ENCODE results near the gene SMAD7.

SMAD7 gene

GRCh38 chr18:48885924-48886400 lies 64.8 kb downstream of the SMAD7 start:
- TF ChIP-seq SIN3A (IDR thresholded peaks at IDR 0.05; ENCODE audit: borderline replicate concordance, insufficient read depth, low read length) (no peak), TAF1 (IDR thresholded peaks at IDR 0.05; ENCODE audit: borderline replicate concordance, insufficient read depth, low read length) (no peak), FOXP2 (optimal IDR thresholded peaks at IDR 0.05; ENCODE audit: borderline replicate concordance, extremely low read depth, extremely low read length, insufficient read depth) (no peak), REST (IDR thresholded peaks at IDR 0.05; ENCODE audit: insufficient read depth in 1 of 2, low read depth in 2 of 2, low read length in 2 of 2) (no peak), POLR2AphosphoS5 (IDR thresholded peaks at IDR 0.05; ENCODE audit: low read depth, low read length) (no peak)

GRCh38 chr18:48885266-48885923 lies 65.4 kb downstream of the SMAD7 start:
- TF ChIP-seq SIN3A (IDR thresholded peaks at IDR 0.05; ENCODE audit: borderline replicate concordance, insufficient read depth, low read length) (no peak), POLR2AphosphoS5 (IDR thresholded peaks at IDR 0.05; ENCODE audit: low read depth, low read length) (no peak), REST (IDR thresholded peaks at IDR 0.05; ENCODE audit: insufficient read depth in 1 of 2, low read depth in 2 of 2, low read length in 2 of 2) (no peak), FOXP2 (optimal IDR thresholded peaks at IDR 0.05; ENCODE audit: borderline replicate concordance, extremely low read depth, extremely low read length, insufficient read depth) (no peak), TAF1 (IDR thresholded peaks at IDR 0.05; ENCODE audit: borderline replicate concordance, insufficient read depth, low read length) (no peak)

GRCh38 chr18:48884771-48885170 lies 66.0 kb downstream of the SMAD7 start:
- no peak for TF ChIP-seq TAF1 (IDR thresholded peaks at IDR 0.05; ENCODE audit: borderline replicate concordance, insufficient read depth, low read length)
- no peak for TF ChIP-seq FOXP2 (optimal IDR thresholded peaks at IDR 0.05; ENCODE audit: borderline replicate concordance, extremely low read depth, extremely low read length, insufficient read depth)
- no peak for TF ChIP-seq SIN3A (IDR thresholded peaks at IDR 0.05; ENCODE audit: borderline replicate concordance, insufficient read depth, low read length)
- no peak for TF ChIP-seq REST (IDR thresholded peaks at IDR 0.05; ENCODE audit: insufficient read depth in 1 of 2, low read depth in 2 of 2, low read length in 2 of 2)
- TF ChIP-seq POLR2AphosphoS5 (IDR thresholded peaks at IDR 0.05; ENCODE audit: low read depth, low read length): no peak

- TF ChIP-seq REST (IDR thresholded peaks at IDR 0.05; ENCODE audit: insufficient read depth in 1 of 2, low read depth in 2 of 2, low read length in 2 of 2) (no peak), POLR2AphosphoS5 (IDR thresholded peaks at IDR 0.05; ENCODE audit: low read depth, low read length) (no peak), FOXP2 (optimal IDR thresholded peaks at IDR 0.05; ENCODE audit: borderline replicate concordance, extremely low read depth, extremely low read length, insufficient read depth) (no peak), SIN3A (IDR thresholded peaks at IDR 0.05; ENCODE audit: borderline replicate concordance, insufficient read depth, low read length) (no peak), TAF1 (IDR thresholded peaks at IDR 0.05; ENCODE audit: borderline replicate concordance, insufficient read depth, low read length) (no peak)
Measured at GRCh38 chr18:48884306-48884705, 66.5 kb downstream of the SMAD7 start.
